GM12874 (cell line): ENCODE results near the gene GPR137.

ENCODE experiments used
- TF ChIP-seq, protein P1 (sequence below): IDR thresholded peaks from 2 replicates; pipeline ENCODE4 v1.5.1; 2011; ENCODE audit warnings: low read depth, mild to moderate bottlenecking, control low read depth, low read length, moderate library complexity; ENCODE audit not compliant: insufficient read depth

The GPR137 gene

GRCh38 chr11:64267207-64267945 is 18.3 kb upstream of the GPR137 start:
- TF ChIP-seq, protein P1, sequence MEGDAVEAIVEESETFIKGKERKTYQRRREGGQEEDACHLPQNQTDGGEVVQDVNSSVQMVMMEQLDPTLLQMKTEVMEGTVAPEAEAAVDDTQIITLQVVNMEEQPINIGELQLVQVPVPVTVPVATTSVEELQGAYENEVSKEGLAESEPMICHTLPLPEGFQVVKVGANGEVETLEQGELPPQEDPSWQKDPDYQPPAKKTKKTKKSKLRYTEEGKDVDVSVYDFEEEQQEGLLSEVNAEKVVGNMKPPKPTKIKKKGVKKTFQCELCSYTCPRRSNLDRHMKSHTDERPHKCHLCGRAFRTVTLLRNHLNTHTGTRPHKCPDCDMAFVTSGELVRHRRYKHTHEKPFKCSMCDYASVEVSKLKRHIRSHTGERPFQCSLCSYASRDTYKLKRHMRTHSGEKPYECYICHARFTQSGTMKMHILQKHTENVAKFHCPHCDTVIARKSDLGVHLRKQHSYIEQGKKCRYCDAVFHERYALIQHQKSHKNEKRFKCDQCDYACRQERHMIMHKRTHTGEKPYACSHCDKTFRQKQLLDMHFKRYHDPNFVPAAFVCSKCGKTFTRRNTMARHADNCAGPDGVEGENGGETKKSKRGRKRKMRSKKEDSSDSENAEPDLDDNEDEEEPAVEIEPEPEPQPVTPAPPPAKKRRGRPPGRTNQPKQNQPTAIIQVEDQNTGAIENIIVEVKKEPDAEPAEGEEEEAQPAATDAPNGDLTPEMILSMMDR: no peak

- TF ChIP-seq, protein P1: no peak
Observed at GRCh38 chr11:64268025-64268892, 17.4 kb upstream of the GPR137 start.

DNA sequence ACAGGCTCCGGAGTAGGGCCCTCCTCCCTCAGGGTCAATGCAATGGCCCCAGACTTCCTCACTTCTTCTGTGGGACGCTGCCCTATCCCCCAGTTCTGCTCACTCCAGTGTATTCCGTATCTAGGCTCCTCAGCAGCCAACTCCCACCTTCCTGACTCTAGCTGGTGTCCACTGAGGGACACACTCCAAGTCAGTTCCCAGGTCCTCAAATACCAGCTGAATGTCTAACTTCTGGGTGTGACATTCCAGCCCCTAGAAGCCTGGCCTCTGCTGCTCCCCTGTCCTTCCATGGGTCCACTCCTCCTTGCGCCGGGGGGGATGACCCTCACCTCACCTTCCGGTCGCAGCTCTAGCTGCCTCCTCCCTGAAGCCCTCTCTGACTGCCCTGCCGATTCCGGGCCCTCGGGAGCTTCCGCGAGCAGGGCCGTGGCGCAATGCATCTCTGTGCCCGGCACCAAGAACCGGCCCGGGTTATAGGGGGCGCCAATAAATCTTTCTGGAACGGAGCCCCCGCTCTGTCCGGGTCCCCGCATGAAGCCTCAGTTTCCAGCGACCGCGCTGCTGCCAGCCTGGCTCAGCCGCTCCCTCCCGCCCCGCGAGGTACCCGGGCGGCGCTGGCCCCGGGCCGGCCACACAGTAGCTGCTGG is 16.6 kb upstream of the GPR137 start:
- TF ChIP-seq, protein P1: no peak

DNA sequence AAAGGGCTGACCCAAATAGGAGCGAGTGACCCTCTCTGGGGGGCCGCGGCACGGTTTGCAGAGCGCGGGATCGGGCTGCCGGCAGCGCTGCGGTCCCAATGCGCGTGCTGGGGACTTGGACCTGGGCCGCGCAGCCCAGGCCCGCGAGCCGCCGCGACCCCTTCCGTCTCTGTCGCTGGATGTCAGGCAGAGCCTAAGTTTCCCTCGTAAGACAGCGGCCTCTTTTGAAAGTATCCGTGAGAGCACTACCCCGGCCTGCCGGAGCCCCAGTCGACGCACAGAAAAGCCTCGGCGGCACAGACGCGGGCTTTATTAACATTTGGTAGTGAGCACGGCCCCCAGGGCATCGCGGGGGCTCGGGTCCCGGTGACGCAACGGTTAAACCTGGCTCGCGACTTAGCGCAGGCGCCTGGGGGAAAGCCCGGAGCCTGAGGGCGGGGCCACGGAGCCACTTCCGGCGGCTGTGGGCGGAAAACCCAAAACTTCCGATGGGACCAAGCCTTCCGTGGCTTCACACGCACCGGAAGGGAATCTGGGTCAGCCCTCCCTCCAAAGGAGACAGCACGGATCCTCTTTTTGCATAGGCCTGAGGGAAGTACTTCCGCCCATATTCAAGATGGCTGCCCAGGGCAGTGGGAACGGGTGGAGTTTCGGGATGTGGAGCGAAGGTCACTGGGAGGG is 16.0 kb upstream of the GPR137 start:
- TF ChIP-seq, protein P1: 0 out of 2 replicates have a peak, but pooled peaks have one; percentile 0

GRCh38 chr11:64275031-64275800 is 10.4 kb upstream of the GPR137 start:
- TF ChIP-seq, protein P1: no peak

GRCh38 chr11:64275841-64276240 is 9.8 kb upstream of the GPR137 start:
- TF ChIP-seq, protein P1: no peak
